Activated T-cell treated with anti-CD3 and anti-CD28 coated beads, Interleukin-2, amount 50 U/mL, for 1 hour (primary cell): ENCODE data around the gene ADGRL3.
"Not testable (repeated sequence)": the region's sequence is repeated elsewhere in the genome, so short reads cannot be mapped to it uniquely, and the experiment has no call there.

ENCODE experiments used
- DNase-seq: peaks from one replicate; pipeline ENCODE4 v3.0.0-alpha.2; 2020

The ADGRL3 gene

GRCh38 chr4:61851126-61851525 is 651.0 kb downstream of the ADGRL3 start:
- DNase-seq = no peak

GRCh38 chr4:61852105-61852504 is 652.0 kb downstream of the ADGRL3 start:
- not testable (repeated sequence) for DNase-seq

GRCh38 chr4:61853041-61853440 is 652.9 kb downstream of the ADGRL3 start:
- DNase-seq = no peak

GRCh38 chr4:61860376-61860775 is 660.2 kb downstream of the ADGRL3 start:
- DNase-seq = no peak

- DNase-seq = no peak
Observed at GRCh38 chr4:61864286-61864685, 664.2 kb downstream of the ADGRL3 start.

GRCh38 chr4:61866378-61867030 is 666.4 kb downstream of the ADGRL3 start:
- DNase-seq = no peak

GRCh38 chr4:61872983-61873382 is 672.9 kb downstream of the ADGRL3 start:
- no peak for DNase-seq

GRCh38 chr4:61877266-61877665 is 677.1 kb downstream of the ADGRL3 start:
- DNase-seq = no peak

GRCh38 chr4:61877893-61878292 is 677.8 kb downstream of the ADGRL3 start:
- no peak for DNase-seq

GRCh38 chr4:61882381-61882780 is 682.3 kb downstream of the ADGRL3 start:
- no peak for DNase-seq

- DNase-seq = no peak
Observed at GRCh38 chr4:61886131-61886530, 686.0 kb downstream of the ADGRL3 start.

GRCh38 chr4:61889117-61889516 is 689.0 kb downstream of the ADGRL3 start:
- DNase-seq = no peak

GRCh38 chr4:61890321-61890720 is 690.2 kb downstream of the ADGRL3 start:
- no peak for DNase-seq

- DNase-seq = no peak
Observed at GRCh38 chr4:61891953-61892352, 691.8 kb downstream of the ADGRL3 start.

GRCh38 chr4:61896634-61897033 is 696.5 kb downstream of the ADGRL3 start:
- DNase-seq = no peak

- DNase-seq = no peak
Observed at GRCh38 chr4:61909031-61909430, 708.9 kb downstream of the ADGRL3 start.

- DNase-seq = no peak
Observed at GRCh38 chr4:61911313-61911756, 711.2 kb downstream of the ADGRL3 start.

GRCh38 chr4:61913619-61914018 is 713.5 kb downstream of the ADGRL3 start:
- DNase-seq = no peak

GRCh38 chr4:61915501-61915900 is 715.4 kb downstream of the ADGRL3 start:
- DNase-seq = no peak

GRCh38 chr4:61918507-61918906 is 718.4 kb downstream of the ADGRL3 start:
- DNase-seq = no peak

- no peak for DNase-seq
Observed at GRCh38 chr4:61918987-61919386, 718.9 kb downstream of the ADGRL3 start.

- no peak for DNase-seq
Observed at GRCh38 chr4:61919561-61919960, 719.4 kb downstream of the ADGRL3 start.

GRCh38 chr4:61921920-61922319 is 721.8 kb downstream of the ADGRL3 start:
- DNase-seq = no peak

GRCh38 chr4:61922766-61923165 is 722.6 kb downstream of the ADGRL3 start:
- no peak for DNase-seq

- DNase-seq = no peak
Observed at GRCh38 chr4:61923179-61923578, 723.1 kb downstream of the ADGRL3 start.
